ENCODE results near the gene DRD1.

DRD1 gene

DNA sequence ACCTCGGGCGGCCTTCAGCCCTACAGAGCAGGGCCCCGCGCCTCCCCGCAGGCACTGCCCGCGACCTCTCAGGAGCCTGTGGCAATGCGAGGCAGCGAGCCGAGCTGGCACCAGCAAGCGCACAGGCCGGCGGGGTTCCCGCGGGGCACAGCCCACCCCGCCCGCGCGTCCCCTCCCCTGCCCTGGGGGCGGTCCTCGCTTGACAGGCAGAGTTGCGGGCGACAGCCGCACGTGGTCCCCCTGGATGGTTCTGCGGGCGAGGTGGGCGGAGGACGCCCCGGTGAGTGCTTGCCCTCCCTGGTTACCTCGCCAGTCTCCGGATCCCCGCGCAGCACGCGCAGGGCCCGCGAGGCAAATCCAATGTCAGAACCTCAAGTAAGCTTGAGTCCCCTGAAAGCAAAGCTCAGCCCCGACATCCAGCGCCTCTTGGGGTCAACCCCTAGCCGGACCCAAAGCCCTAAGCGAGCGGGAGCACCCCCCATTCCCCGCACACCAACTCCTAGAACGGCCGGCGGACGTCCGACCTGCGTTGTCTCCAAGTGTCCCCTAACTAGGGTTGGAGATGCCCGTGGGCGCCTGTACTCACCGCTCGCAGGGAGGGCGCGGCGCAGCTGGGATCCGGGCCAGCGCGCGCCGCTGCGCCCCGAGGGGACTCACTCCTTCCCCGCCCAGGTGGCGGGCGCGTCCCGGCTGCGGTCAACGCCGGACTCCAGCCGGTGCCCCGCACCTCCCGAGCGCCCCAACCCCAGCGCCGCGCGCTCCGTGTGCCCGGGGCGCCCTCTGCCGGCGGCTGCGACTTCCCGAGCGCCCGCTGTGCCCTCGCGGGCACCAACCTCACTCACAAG is at the start of gene DRD1:
TSS of gene DRD1 (minus strand) at position 123 of the 845 bp plus-strand sequence. CDS start 1,083 bp downstream, outside the sequence.
- peak; percentile 58 for DNase-seq (ENCODE audit: low spot score)

DNA sequence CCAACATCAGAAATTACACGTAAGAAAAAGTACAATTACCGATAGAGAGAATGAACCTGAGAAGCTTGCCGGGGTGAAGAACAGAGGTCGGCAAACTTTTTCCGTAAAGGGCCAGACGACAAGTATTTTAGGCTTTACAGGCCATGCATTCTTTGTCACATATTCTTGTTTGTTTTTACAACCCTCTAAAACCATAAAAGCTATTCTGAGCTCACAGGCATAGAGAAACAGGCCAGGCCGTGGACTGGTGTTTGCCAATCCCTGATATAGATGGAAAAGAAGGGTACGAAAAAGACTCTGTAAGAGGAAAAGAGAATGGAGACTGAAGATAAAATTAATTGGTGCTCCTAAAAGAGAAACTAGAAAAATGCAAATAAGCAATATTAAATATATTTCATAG is 49.7 kb upstream of the DRD1 start:
- no peak for DNase-seq (ENCODE audit: low spot score)

DNA sequence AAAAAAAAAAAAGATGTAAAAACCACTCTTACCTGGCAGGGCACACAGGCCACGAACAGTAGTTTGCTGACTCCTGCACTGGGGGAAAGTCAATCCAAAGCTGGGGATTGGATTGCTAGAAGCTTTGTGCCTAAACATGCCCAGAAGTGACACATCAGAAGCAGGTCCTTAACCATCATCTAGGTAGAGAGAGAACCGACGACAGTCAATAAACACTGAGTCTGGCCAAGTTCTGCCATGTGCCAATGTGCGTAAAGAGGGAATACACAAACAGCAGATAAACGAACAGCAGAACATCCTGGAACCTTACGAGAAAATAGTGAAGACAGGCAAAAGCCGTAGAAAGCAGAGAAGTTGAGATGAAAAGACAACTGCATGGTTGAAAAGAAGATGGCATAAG is 49.3 kb upstream of the DRD1 start:
- no peak for DNase-seq (ENCODE audit: low spot score)

DNA sequence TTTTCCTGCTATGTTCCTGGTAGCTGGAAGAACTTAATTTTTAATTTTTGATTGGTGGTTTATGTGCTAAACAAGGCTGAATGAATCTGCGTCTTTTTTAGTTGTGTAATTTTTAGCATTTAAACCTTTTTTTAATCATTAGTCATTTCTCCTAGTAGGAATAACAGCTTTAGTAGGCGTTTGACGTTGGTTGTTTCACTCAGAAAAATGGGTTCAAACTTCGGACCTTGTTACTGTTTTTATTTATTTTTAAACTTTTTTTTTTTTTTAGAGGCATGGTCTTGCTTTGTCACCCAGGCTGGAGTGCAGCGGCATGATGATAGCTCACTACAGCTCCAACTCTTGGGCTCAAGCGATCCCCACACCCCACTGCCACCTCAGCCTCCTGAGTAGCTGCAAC is 47.2 kb upstream of the DRD1 start:
- DNase-seq (ENCODE audit: low spot score) = no peak

DNA sequence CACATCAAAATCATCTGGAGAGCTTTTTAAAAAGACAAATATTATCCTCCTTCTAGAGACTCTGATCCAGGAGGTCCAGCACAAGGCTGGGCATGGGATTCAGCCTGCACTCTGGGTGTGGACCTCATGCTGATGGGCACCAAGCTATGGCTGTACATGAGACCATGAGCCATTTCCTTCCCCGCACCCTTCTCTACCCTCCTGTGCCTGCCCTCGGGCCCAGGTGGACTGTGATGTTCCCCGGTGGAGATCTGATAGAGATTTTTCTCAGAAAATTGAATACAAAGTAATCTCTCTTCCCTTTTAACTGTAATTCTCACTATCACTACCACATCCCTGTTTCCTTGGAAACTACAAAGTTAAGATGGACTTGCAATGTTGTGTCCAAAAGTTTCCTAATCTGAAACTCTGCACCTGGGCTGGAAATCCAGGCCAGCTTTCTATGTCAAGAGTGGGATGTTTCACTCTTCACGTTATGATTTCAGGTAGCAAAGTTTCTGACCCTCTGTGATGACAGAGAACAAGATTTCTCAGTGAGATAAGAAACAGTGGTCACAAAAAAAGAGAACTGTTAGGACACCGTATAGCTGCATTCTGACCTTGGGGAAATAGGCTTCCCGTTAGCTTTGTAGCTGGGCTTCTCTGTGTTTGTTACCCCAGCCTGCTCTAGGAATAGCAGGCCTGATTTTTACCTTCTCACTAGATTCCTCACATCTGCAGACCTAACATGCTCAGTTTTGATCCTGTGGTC is 45.9 kb upstream of the DRD1 start:
- DNase-seq (ENCODE audit: low spot score) = no peak

DNA sequence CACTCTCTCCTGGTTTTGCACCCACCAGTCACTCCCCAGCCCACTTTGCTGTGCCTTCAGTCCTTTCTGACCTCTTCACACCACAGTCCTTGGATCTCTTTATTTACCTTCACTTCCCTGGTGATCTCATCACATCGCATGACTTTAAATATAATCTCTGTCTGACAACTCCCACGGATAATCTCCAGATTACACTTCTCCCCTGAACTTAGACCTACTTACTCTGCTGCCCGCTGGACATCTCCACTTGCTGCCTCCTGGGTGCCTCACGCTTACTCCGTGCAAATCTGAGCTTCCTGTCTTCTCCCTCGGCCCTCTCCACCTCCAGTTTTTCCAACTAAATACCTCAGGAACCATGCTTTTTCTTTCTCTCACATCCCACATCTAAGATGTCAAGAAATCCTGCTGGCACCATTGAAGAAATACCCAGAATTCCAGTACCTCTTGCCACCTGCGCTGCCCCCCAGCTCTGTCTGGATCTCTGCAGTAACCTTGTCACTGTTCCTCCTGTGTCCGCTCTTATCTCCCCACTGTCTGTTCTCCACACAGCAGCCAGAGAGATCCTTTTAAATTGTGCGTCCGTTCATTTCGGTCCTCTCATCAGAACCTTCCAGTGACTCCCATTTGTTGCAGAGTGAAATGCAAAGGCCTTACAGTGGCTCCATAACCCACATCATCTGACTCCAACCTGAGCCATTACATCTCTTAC is 43.7 kb upstream of the DRD1 start:
- no peak for DNase-seq (ENCODE audit: low spot score)

DNA sequence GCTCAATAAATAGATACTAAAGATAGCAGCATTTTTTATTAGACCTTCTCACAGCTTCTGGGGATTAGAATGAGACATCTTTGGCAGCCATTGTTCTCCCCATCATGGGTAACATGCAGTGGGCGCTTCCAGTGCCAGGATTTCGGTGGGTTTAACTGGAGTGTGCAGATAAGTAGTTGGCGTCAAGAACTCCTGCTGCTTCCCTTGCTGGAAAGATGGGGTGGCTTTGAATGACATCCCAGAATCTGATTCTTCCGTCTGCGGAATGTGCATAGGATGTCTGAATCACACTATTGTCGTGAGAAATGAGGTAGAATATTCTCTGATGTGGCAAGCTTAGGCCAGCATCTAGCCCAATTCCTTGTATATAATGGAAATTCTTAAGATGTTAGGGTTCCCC is 41.6 kb upstream of the DRD1 start:
- no peak for DNase-seq (ENCODE audit: low spot score)

DNA sequence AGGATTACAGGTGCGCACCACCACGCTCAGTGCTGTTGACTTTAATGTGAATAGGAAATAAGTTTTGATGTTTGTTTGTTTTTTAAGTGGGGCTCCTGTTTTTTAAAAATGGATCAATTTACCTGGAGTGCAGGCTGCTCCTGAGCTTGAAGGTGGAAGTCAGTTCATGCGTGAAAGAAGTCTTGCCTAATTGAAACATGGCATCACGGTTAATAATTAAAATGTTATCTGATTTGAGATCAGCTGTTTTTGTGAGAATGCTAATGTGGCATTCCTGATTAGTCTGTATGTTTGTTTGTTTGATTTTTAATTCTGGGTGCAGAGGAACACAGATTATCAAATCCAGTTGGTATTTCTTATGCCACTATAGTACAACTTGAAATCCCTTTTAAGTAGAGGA is 40.8 kb upstream of the DRD1 start:
- DNase-seq (ENCODE audit: low spot score) = no peak

DNA sequence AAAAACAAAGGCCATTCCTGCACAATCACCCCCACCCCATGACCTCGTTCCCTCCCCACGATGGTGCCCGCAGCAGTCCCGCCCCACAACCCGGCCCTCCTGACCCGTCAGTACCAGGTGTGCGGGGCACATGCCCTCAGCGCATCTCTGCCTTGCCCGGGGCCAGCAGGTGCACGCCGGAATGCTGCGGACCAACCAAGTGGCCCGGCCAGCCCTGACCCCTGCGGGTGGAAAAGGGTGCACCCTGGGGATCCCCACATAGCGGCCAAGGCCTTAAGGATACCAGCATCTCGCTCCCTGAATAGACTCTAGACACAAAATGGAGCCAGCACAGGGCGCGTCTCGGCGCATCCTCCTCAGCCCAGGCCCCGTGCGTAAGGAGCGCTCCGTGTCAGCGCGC is 40.3 kb upstream of the DRD1 start:
- no peak for DNase-seq (ENCODE audit: low spot score)

DNA sequence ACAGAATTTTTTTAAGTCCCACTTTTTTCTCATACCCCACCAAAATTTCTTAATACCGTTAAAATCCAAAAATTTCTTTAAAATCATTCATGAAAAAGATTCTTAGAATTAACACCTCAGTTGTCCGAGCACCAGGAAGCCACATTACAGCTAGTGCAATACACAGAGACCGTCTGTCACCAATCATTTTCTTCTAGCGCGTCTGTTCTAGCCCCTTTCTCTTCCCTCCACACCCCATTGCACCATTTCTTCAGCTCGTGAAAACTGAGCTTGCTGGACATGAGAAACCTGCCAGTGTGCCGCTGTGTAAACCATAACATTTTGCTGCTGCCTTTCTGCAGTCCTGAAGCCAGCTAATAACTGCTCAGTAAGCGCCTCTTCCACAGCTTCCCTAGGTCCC is 39.4 kb upstream of the DRD1 start:
- no peak for DNase-seq (ENCODE audit: low spot score)

DNA sequence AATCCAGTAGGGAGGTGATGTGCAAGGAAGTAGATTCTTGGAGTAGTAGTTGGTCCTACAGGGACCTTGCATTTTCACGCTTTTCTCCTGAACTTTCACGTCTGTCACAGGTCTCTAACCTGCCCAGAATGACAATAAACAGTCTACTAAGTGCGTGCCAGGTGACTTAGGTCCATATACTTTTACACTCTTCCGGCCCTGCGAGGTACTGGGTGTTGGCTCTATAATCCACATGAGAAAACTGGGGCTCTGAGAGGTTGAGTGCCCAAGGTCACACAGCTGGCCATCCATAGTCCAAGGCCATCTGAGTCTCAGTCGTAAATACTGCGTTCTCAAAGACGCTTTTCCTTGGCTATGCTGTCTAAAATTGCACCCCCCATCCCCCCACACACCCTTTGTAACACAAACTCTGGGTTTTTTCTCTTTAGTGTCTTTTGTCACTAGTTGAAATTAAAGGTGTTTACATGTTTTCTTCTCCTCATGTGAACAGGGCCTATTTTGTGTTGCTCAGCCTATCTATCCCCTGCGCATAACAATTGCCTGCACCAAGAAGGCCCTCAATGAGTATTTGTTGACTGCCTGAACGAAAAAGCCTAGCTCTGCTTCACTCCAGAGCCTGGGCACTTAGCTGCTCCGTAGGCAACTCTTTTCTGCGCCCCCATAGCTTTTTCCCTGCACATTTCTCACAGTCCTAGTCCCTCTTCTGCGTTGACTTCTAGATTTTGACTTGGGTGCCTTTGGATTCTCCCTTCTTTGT is 35.3 kb upstream of the DRD1 start:
- no peak for DNase-seq (ENCODE audit: low spot score)

DNA sequence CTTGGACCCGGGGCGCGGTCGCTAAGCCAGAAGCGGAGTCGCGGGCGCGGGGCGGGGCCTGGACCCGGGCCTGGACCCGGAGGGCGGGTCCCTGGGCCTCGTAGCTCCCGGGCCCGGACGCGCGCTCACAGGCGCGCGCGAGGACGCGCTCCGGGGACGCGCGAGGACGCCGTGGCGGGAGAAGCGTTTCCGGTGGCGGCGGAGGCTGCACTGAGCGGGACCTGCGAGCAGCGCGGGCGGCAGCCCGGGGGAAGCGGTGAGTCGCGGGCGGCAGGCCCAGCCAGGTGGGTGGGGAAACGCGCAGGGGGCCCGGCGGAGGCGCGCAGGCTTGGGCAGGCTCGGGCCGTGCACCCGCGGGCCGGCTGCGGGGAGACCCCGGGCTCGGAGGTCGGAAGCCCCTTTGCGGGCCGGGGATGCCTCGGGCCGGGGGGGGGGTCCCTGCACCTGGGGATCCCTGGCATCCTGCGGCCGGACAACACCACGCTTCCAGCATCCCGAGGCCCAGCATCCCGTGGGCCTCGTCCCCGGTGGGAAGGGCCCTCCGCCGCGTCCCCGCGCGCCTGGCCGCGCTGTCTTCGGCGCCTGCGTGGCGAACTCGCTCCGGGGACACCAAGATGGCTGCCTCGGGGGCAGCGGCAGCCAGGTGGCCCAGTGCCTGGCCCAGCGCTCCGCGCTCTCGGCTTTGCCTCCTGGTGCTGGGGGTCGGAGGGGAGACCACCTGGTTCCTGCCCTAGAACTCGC is 34.6 kb upstream of the DRD1 start, which contains the start of gene SFXN1:
TSS of gene SFXN1 (plus strand) at position 177 of the 741 bp plus-strand sequence. CDS start 13,544 bp downstream, outside the sequence.
- peak; percentile 93 for DNase-seq (ENCODE audit: low spot score)

DNA sequence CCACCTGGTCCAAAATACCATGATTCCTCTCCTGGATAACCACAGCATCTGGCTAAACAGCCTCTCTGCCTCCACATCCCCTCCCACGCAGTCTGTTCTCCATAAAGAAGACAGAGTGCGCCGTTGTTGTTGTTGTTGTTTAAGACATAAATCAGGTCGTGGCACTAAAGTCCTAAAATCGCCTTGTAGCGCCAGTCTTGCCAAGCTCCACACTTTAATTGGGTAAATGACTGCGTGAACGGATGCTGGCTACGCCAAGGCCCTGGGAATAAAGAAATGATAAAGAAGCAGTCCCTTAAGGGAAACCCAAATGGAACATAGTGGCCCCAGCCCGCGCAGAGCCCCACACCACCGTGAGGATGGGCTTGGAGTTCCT is 34.0 kb upstream of the DRD1 start:
- DNase-seq (ENCODE audit: low spot score) = no peak

DNA sequence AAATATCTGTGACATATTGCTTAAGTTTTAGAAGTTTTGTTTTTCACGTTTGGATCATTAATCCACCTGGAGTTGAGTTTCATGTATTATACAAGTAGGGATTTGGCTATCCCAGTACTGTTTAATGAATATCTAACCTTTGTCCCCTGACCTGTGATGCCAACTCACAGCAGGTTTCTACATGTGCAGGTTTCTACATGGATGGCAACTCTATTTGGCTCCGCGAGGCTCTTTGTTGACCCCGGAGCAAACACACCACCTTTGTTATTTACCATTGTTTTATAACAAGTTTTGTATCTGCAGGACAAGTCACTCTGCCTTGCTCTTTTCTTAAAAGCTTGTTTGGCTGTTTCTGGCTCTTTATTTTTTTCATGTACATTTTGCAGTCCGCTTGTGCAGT is 33.5 kb upstream of the DRD1 start:
- no peak for DNase-seq (ENCODE audit: low spot score)

DNA sequence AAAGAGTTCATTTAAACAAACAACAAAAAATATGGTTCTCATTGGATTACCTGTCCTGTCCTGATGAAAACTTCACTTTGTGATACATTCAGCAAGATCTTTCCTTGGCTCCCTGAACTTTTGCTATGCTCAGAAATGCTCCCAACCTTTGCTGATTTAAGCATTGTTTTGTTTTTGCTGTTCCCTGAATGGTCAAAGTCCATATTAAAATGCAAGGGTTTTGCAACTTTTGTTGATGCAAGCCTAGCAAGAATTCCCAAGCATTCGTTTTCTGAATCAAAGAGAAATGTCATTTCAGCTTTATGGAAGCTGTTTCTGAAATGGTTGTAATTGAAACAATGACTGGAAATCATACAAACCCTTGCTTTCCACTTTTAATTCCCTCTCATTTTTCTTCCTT is 31.3 kb upstream of the DRD1 start:
- no peak for DNase-seq (ENCODE audit: low spot score)

DNA sequence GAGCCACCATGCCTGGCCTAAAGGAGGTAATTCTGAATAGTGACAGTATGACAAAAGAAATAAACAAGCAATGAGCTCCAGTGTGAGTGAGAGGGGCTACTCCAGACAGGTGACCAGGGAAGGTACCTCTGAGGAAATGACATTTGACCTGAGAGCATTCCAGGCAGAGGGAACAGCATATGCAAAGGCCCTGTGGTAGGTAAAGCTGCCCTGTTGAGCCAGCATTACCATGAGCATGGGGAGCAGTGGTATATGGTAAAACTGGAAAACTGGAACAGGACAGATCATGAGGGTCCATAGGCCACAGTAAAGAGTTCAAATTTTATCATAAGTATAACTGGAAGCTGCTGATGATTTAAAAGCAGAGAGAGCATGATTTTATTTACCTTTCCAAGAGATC is 28.4 kb upstream of the DRD1 start:
- no peak for DNase-seq (ENCODE audit: low spot score)

DNA sequence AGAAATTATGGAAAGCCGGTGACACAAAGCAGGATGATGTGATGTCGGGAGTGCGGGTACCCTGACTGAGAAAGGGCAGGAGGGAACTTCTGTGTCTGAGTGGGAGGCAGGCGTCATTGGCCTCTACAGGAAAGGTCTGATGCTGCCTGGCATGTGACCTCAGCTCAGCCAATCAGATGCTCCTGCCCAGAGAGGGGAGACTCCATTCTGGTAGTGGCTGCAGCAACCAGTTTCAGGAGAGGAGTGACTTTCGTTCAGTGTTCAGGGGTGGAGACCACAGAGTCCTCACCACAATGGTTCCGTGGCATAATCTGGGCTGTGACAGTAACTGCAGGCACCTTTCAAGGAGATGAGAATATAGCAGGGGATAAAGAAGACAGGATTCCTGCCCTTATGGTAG is 27.6 kb upstream of the DRD1 start:
- no peak for DNase-seq (ENCODE audit: low spot score)

DNA sequence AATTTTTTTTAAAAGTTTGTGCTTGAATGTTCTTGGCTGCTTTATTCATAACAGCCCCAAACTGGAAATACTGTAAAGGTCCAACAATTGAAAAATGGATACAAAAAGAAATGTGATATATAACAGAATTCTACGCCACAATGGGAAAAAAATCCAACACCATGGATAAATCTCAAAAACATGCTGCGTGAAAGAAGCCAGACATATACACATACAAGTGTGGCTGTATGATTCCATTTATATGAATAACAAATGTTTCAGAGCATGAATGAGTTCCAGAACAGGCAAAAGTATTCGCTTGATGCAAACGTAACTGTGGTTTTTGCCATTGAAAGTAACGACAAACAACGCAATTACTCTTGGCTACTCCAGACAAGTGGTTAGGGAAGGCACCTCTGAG is 27.2 kb upstream of the DRD1 start:
- DNase-seq (ENCODE audit: low spot score) = no peak

DNA sequence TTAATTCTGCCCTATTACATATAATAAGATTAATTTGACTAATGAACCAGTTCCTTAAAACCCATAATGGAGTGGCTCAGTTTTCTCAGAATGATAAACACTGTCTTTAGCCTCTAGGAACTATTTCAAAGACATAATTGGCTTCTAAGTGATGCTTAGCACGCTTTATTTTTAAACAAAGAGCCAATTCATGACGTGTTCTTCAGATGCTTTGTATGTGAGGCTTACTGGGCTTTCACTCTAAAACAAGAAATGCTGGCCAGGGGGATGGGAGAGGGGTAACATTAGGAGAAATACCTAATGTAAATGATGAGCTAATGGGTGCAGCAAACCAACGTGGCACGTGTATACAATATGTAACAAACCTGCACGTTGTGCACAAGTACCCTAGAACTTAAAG is 26.8 kb upstream of the DRD1 start:
- no peak for DNase-seq (ENCODE audit: low spot score)

DNA sequence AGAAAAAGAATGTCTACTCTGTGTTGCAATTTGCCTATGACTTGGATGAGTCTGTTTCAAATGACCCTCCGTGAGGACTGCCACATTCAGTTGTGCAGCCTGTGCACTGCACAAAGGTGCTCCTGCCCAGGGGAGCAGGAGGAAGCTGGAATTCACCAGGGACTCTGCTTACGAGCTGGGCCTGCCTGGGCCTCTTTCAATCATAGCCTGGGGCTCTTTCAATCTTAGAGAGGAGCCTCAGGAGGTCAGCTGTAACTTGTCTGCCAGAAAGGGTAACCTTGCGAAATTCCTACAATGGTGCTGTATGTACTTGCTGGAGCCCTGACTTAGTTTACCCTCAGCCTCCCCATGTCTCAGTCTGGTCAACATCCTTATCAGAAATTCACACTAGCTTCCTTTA is 25.9 kb upstream of the DRD1 start:
- DNase-seq (ENCODE audit: low spot score) = no peak

DNA sequence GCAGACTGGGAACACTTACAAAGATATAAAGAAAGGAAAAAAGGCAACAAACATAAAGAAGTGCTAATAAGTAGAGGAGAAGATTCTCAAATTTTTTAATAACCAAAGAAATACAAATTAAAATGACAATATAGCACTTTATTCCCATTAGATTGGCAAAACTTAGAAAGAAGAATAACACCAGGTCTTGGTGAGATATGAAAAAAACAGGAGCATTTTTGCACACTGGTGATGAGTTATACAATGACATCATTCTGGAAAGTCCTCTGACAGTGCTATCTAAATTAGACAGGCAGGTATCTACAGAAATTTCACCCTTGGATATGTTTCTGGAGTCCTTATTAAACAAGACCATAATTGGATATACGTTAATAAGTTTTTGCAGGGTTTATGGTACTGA is 24.9 kb upstream of the DRD1 start:
- DNase-seq (ENCODE audit: low spot score) = no peak
